ENCODE measurements around the gene TMED10. TPM values are rescaled to one million over a fixed set of nuclear protein-coding genes. Genes with fewer than 3 reads are reported as not detected.

TMED10 gene
- total and polyA plus RNA-seq, 2 of the 13 experiments (the other 11 are each of a cell fraction or from before 2014, with no cell fraction given) = 311 to 377 TPM

DNA sequence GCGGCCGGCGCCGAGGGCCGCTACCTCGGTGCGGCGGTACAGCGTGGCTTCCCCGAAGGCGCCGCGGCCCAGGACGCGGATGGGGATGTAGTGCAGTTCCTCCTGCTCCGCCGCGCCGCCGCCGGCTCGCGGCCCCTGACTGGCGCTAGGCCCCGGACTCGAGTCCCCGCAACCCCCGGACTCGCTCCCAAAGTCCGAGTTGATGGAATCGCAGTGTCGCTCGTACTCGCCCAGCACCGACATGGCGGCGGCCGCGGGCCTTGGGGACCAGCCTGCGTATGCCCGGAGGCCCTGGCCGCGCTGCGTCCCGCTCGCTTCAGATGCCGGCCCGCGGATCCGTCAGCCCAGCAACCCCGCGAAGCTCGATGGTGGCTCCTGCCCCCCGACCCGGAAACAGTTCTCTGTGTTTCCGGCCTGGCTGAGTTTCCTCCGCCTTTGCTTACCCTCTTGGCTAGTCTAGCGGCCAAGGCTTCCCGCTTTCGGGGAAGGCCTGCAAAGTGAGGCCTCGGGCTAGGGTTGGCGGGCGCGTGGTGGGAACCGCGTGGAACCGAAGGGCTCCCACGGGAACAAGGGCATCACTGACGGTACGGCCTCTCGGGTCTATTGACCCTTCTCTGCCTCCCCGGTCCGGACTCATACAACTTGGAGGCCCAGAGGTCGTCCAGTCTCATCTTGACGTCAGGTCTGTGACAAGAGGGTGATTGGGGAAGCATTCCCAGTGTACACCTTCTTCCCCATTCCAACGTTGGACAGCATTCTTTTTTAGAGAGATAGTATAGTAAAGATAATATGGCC lies 49.5 kb downstream of the TMED10 start, which contains the start of gene NEK9 (continued):
- TF ChIP-seq, protein P1, sequence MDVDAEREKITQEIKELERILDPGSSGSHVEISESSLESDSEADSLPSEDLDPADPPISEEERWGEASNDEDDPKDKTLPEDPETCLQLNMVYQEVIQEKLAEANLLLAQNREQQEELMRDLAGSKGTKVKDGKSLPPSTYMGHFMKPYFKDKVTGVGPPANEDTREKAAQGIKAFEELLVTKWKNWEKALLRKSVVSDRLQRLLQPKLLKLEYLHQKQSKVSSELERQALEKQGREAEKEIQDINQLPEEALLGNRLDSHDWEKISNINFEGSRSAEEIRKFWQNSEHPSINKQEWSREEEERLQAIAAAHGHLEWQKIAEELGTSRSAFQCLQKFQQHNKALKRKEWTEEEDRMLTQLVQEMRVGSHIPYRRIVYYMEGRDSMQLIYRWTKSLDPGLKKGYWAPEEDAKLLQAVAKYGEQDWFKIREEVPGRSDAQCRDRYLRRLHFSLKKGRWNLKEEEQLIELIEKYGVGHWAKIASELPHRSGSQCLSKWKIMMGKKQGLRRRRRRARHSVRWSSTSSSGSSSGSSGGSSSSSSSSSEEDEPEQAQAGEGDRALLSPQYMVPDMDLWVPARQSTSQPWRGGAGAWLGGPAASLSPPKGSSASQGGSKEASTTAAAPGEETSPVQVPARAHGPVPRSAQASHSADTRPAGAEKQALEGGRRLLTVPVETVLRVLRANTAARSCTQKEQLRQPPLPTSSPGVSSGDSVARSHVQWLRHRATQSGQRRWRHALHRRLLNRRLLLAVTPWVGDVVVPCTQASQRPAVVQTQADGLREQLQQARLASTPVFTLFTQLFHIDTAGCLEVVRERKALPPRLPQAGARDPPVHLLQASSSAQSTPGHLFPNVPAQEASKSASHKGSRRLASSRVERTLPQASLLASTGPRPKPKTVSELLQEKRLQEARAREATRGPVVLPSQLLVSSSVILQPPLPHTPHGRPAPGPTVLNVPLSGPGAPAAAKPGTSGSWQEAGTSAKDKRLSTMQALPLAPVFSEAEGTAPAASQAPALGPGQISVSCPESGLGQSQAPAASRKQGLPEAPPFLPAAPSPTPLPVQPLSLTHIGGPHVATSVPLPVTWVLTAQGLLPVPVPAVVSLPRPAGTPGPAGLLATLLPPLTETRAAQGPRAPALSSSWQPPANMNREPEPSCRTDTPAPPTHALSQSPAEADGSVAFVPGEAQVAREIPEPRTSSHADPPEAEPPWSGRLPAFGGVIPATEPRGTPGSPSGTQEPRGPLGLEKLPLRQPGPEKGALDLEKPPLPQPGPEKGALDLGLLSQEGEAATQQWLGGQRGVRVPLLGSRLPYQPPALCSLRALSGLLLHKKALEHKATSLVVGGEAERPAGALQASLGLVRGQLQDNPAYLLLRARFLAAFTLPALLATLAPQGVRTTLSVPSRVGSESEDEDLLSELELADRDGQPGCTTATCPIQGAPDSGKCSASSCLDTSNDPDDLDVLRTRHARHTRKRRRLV (CRISPR knock-in tag; IDR thresholded peaks at IDR 0.05) = peak; percentile 57; the same call in 1 of the 2 replicates
- TF ChIP-seq KLF15 (CRISPR knock-in tag; IDR thresholded peaks at IDR 0.05; ENCODE audit: borderline replicate concordance) (no peak), ATF7-NPFF (CRISPR knock-in tag; IDR thresholded peaks at IDR 0.05; ENCODE audit: low read depth) (peak; percentile 78), FOXC1 (CRISPR knock-in tag; IDR thresholded peaks at IDR 0.05; ENCODE audit: borderline replicate concordance) (peak; percentile 83; the same call in 1 of the 2 replicates), SP4 (CRISPR knock-in tag; IDR thresholded peaks at IDR 0.05) (no peak), HNF4G (IDR thresholded peaks at IDR 0.05; ENCODE audit: borderline replicate concordance, low read depth, low read length) (no peak), HNF4G (CRISPR knock-in tag; IDR thresholded peaks at IDR 0.05; ENCODE audit: borderline replicate concordance, low read depth) (no peak; the same call in 1 of the 2 replicates), SMARCC2 (IDR thresholded peaks at IDR 0.05) (no peak)
- TF ChIP-seq, protein P2, sequence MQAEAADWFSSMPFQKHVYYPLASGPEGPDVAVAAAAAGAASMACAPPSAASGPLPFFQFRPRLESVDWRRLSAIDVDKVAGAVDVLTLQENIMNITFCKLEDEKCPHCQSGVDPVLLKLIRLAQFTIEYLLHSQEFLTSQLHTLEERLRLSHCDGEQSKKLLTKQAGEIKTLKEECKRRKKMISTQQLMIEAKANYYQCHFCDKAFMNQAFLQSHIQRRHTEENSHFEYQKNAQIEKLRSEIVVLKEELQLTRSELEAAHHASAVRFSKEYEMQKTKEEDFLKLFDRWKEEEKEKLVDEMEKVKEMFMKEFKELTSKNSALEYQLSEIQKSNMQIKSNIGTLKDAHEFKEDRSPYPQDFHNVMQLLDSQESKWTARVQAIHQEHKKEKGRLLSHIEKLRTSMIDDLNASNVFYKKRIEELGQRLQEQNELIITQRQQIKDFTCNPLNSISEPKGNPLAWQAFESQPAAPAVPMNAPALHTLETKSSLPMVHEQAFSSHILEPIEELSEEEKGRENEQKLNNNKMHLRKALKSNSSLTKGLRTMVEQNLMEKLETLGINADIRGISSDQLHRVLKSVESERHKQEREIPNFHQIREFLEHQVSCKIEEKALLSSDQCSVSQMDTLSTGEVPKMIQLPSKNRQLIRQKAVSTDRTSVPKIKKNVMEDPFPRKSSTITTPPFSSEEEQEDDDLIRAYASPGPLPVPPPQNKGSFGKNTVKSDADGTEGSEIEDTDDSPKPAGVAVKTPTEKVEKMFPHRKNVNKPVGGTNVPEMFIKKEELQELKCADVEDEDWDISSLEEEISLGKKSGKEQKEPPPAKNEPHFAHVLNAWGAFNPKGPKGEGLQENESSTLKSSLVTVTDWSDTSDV (CRISPR knock-in tag; IDR thresholded peaks at IDR 0.05) = no peak
- TF ChIP-seq, protein P3, sequence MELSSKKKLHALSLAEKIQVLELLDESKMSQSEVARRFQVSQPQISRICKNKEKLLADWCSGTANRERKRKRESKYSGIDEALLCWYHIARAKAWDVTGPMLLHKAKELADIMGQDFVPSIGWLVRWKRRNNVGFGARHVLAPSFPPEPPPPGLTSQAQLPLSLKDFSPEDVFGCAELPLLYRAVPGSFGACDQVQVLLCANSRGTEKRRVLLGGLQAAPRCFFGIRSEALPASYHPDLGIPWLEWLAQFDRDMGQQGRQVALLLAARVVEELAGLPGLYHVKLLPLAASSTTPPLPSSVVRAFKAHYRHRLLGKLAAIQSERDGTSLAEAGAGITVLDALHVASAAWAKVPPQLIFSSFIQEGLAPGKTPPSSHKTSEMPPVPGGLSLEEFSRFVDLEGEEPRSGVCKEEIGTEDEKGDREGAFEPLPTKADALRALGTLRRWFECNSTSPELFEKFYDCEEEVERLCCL (CRISPR knock-in tag; IDR thresholded peaks at IDR 0.05; ENCODE audit: borderline replicate concordance) = peak; percentile 95; the same call in 1 of the 2 replicates
- TF ChIP-seq, protein P4, sequence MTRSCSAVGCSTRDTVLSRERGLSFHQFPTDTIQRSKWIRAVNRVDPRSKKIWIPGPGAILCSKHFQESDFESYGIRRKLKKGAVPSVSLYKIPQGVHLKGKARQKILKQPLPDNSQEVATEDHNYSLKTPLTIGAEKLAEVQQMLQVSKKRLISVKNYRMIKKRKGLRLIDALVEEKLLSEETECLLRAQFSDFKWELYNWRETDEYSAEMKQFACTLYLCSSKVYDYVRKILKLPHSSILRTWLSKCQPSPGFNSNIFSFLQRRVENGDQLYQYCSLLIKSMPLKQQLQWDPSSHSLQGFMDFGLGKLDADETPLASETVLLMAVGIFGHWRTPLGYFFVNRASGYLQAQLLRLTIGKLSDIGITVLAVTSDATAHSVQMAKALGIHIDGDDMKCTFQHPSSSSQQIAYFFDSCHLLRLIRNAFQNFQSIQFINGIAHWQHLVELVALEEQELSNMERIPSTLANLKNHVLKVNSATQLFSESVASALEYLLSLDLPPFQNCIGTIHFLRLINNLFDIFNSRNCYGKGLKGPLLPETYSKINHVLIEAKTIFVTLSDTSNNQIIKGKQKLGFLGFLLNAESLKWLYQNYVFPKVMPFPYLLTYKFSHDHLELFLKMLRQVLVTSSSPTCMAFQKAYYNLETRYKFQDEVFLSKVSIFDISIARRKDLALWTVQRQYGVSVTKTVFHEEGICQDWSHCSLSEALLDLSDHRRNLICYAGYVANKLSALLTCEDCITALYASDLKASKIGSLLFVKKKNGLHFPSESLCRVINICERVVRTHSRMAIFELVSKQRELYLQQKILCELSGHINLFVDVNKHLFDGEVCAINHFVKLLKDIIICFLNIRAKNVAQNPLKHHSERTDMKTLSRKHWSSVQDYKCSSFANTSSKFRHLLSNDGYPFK (CRISPR knock-in tag; IDR thresholded peaks at IDR 0.05; ENCODE audit: borderline replicate concordance) = peak; percentile 82; the same call in 1 of the 2 replicates
- TF ChIP-seq, protein P5, sequence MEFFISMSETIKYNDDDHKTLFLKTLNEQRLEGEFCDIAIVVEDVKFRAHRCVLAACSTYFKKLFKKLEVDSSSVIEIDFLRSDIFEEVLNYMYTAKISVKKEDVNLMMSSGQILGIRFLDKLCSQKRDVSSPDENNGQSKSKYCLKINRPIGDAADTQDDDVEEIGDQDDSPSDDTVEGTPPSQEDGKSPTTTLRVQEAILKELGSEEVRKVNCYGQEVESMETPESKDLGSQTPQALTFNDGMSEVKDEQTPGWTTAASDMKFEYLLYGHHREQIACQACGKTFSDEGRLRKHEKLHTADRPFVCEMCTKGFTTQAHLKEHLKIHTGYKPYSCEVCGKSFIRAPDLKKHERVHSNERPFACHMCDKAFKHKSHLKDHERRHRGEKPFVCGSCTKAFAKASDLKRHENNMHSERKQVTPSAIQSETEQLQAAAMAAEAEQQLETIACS (CRISPR knock-in tag; IDR thresholded peaks at IDR 0.05) = 0 out of 2 replicates have a peak, but pooled peaks have one; percentile 12
